HG03175 (cell line): ENCODE measurements around the gene KANSL3.
"Not testable (repeated sequence)": the region's sequence is repeated elsewhere in the genome, so short reads cannot be mapped to it uniquely, and the experiment has no call there.

Experiments used
- ATAC-seq: cut with Tn5 transposase; IDR thresholded peaks from one replicate; pipeline ENCODE4 v1.9.1; 2021; ENCODE audit warnings: mild to moderate bottlenecking, moderate library complexity; ENCODE audit not compliant: unreplicated experiment

Gene KANSL3

GRCh38 chr2:96655526-96655925 lies 17.4 kb upstream of the KANSL3 start:
- ATAC-seq = no peak

- ATAC-seq = not testable (repeated sequence)
Observed at GRCh38 chr2:96654791-96655190, 16.7 kb upstream of the KANSL3 start.

- ATAC-seq = no peak
Observed at GRCh38 chr2:96651793-96652192, 13.7 kb upstream of the KANSL3 start.

GRCh38 chr2:96649342-96649741 lies 11.2 kb upstream of the KANSL3 start:
- no peak for ATAC-seq

- ATAC-seq = no peak
Observed at GRCh38 chr2:96648306-96648930, 10.3 kb upstream of the KANSL3 start.

- ATAC-seq = no peak
Observed at GRCh38 chr2:96647681-96648080, 9.6 kb upstream of the KANSL3 start.

- no peak for ATAC-seq
Observed at GRCh38 chr2:96642564-96643360, 4.7 kb upstream of the KANSL3 start, which contains the start of gene FER1L5. Gene FER1L5 (plus strand): TSS chr2:96642764. CDS start chr2:96642837, 73 bp downstream.

GRCh38 chr2:96637385-96638143 lies 548 bp downstream of the KANSL3 start:
- peak; percentile 82 for ATAC-seq

- ATAC-seq = no peak
Observed at GRCh38 chr2:96636551-96637171, 1.5 kb downstream of the KANSL3 start.

GRCh38 chr2:96633641-96634040 lies 4.5 kb downstream of the KANSL3 start:
- ATAC-seq = no peak

- ATAC-seq = no peak
Observed at GRCh38 chr2:96631804-96632435, 6.2 kb downstream of the KANSL3 start.

GRCh38 chr2:96626553-96626942 lies 11.6 kb downstream of the KANSL3 start:
- ATAC-seq = no peak

GRCh38 chr2:96625571-96626552 lies 12.2 kb downstream of the KANSL3 start:
- no peak for ATAC-seq

- no peak for ATAC-seq
Observed at GRCh38 chr2:96623116-96623515, 15.0 kb downstream of the KANSL3 start.

- ATAC-seq = no peak
Observed at GRCh38 chr2:96622544-96622943, 15.6 kb downstream of the KANSL3 start.

GRCh38 chr2:96618596-96619283 lies 19.4 kb downstream of the KANSL3 start:
- ATAC-seq = no peak

- no peak for ATAC-seq
Observed at GRCh38 chr2:96617012-96617411, 21.1 kb downstream of the KANSL3 start.

- ATAC-seq = no peak
Observed at GRCh38 chr2:96616535-96616934, 21.6 kb downstream of the KANSL3 start.

GRCh38 chr2:96616128-96616527 lies 22.0 kb downstream of the KANSL3 start:
- ATAC-seq = no peak
